ENCODE data around the gene ITGA2B.
"Not testable (repeated sequence)": the region's sequence is repeated elsewhere in the genome, so short reads cannot be mapped to it uniquely, and the experiment has no call there.

ITGA2B gene

DNA sequence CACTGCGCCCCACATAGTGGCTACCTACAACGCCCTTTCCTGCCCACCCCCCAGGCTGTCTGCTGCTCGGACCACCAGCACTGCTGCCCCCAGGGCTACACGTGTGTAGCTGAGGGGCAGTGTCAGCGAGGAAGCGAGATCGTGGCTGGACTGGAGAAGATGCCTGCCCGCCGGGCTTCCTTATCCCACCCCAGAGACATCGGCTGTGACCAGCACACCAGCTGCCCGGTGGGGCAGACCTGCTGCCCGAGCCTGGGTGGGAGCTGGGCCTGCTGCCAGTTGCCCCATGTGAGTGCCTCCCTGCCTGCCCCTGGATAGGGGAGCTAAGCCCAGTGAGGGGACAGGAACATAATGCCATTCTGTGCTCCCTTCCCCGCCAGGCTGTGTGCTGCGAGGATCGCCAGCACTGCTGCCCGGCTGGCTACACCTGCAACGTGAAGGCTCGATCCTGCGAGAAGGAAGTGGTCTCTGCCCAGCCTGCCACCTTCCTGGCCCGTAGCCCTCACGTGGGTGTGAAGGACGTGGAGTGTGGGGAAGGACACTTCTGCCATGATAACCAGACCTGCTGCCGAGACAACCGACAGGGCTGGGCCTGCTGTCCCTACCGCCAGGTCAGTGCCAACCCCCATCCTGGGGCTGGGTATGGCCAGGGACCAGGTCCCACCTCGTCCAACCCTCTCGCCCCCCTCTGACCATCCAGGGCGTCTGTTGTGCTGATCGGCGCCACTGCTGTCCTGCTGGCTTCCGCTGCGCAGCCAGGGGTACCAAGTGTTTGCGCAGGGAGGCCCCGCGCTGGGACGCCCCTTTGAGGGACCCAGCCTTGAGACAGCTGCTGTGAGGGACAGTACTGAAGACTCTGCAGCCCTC is 37.3 kb downstream of the ITGA2B start:
- no peak for DNase-seq

GRCh38 chr17:44351464-44351863 is 38.0 kb downstream of the ITGA2B start:
- no peak for DNase-seq

DNA sequence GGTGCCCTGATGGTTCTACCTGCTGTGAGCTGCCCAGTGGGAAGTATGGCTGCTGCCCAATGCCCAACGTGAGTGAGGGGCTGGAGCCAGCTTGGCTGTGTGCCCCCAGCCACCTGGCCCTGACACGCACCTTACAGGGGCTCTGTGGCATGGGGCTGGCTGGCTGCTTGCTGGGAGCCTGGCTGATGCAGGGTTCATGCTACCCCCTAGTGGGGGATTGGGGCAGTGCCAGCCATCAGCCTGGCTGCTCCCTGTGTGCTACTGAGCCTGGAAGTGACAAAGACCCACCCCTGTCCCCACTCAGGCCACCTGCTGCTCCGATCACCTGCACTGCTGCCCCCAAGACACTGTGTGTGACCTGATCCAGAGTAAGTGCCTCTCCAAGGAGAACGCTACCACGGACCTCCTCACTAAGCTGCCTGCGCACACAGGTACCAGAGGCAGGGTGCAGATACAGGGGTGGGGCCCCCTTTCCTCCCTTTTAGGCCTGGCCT is 38.7 kb downstream of the ITGA2B start:
- DNase-seq, result peak; percentile 72

- DNase-seq, result no peak
Measured at GRCh38 chr17:44349553-44350070, 39.8 kb downstream of the ITGA2B start.

GRCh38 chr17:44348988-44349364 is 40.5 kb downstream of the ITGA2B start:
- DNase-seq, result no peak

DNA sequence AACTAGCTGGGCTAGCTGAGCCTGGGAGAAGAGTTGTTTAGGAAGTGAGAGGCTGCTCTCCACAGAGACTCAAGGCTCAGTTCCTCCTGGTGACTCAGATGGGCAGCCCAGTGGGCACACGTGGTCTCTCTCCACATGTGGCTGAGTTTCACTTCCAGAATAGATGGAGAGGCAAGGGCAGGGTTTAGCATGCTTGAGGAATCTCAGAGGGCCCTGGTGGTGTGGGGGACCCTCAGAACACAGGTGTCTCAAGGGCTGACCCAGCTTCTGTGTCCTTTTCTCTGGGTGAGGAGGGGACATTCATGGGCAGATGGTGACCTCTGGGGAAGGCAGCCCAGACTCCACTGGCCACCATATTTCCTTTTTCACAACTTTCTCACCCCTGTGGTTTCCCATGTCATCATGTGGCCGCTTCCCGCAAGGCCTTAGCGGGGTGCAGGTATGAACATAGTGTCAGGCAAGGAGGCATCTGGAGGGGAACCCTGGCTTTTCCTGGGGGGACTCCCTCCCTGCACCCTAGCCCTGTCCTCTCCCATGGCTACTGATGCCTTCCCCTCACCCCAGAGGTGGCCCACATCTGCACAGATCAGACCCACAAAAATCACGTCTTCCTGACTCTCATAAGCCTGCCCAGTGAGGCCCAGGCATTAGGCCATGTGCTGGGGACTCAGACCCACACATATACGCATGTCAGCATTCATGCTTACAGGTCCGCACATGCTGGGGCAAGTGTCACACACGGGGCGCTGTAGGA is 41.0 kb downstream of the ITGA2B start:
- no peak for DNase-seq

DNA sequence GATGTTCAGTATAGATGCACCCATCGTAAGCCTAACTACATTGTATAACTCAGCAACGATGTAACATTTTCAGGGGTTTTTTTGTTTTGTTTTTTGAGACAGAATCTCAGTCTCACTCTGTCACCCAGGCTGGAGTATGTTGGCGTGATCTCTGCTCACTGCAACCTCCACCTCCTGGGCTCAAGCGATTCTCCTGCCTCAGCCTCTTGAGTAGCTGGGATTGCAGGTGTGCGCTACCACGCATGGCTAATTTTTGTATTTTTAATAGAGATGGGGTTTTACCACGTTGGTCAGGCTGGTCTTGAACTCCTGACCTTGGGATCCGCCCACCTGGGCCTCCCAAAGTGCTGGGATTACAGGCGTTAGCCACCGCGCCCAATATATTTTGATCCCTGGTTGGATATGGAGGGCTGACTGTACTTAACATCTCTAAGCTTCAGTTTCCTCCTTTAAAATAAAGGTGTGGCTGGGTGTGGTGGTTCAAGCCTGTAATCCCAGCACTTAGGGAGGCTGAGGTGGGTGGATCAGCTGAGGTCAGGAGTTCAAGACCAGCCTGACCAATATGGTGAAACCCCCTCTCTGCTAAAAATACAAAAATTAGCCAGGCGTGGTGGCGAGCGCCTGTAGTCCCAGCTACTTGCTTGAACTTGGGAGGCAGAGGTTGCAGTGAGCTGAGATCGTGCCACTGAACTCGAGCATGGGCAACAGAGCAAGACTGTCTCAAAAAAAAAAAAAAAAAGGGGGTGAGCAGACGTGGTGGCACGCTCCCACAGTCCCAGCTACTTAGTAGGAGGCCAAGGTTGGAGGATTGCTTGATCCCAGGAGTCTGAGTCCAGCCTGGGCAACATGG is 42.0 kb downstream of the ITGA2B start:
- DNase-seq, result not testable (repeated sequence)

DNA sequence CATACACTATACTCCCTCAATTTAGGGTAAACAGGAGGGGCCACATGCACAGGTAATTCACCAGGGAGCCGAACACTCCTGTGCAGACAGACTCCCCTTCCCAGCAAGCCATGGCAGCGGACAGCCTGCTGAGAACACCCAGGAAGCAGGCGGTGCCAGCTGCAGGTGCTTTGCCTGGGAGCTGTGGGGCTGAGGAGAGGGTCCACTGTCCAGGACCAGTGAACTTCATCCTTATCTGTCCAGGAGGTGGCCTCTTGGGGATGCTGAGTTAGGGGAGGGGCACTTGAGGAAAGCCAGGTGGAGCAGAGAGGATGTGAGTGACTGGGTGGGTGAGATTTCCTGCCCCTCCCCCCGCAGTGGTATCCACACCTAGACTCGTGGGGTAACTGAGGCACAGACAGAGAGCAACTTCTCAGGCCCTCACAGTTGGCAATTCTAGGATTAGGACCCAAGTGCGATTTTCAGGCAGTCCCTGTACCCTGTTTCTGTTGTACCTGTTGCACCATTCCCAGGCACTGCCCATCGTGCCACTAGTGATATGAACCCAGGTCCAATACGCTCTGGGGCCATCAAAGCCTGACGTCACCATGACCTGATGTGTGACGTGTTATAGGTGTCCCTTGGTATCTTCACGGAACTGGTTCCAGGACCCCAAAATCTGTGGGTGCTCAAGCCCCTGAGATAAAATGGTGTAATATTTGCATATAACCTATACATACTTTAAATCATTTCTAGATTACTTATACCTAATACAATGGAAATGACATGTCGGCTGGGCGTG is 43.2 kb downstream of the ITGA2B start:
- DNase-seq, result no peak

DNA sequence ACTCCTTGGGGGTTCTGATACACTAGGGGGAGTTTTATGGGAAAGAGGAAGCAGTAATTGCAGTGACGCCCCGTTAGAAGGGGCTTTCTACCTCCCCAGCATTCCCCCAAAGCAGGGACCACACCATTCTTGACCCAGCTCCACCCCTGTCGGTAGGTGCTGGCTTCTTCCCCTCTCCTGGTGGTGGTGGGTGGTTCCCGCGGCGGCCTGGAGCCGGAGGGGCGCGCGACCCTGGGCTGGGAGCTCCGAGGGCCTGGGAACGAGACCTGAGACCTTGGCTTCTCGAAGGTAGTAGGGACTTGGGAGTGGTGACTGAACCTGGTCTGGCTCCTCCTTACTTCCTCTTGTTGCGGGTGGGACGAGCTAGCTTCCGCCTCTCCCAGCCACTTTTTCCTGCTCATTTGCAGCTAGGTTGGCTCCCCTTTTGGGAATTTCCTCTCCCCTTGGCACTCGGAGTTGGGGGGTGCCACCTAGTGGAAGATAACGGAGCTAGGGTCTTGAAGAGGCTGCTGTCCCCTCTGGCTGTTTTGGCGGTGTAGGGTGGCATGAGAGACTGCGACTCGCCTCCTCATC is 43.9 kb downstream of the ITGA2B start:
- peak; percentile 73 for DNase-seq

DNA sequence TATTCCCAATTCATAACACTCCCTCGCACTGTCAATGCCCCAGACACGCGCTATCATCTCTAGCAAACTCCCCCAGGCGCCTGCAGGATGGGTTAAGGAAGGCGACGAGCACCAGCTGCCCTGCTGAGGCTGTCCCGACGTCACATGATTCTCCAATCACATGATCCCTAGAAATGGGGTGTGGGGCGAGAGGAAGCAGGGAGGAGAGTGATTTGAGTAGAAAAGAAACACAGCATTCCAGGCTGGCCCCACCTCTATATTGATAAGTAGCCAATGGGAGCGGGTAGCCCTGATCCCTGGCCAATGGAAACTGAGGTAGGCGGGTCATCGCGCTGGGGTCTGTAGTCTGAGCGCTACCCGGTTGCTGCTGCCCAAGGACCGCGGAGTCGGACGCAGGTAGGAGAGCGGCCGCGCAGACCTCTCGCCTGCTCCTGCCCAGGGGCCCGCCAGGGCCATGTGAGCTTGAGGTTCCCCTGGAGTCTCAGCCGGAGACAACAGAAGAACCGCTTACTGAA is 44.5 kb downstream of the ITGA2B start, which contains the start of gene GRN:
GRN (plus strand) TSS at position 364 of the 515 bp plus-strand sequence. CDS start 3,863 bp downstream, outside the sequence.
- DNase-seq, result peak; percentile 99

GRCh38 chr17:44343510-44344209 is 45.8 kb downstream of the ITGA2B start:
- no peak for DNase-seq

GRCh38 chr17:44340553-44340952 is 48.9 kb downstream of the ITGA2B start:
- not testable (repeated sequence) for DNase-seq

DNA sequence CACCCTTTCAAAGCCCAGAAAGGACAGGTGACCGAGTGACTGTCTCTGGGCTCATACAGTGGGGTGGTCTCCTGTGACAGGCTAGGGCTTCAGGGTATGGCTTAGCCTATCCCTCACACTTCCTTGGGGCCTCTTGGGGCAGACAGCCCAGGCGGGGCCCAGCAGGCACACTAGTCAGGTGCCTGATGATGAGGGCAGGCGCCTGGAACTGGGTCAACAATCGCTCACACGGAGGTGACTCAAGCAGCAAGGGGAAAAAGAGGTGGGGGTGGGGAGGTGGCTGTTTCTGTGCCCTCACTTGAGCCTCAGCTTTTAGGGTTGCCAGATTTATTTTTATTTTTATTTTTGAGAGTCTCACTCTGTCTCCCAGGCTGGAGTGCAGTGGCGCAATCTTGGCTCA is 50.7 kb downstream of the ITGA2B start:
- DNase-seq, result no peak

- no peak for DNase-seq
Measured at GRCh38 chr17:44335968-44336367, 53.5 kb downstream of the ITGA2B start.

GRCh38 chr17:44335564-44335963 is 53.9 kb downstream of the ITGA2B start:
- DNase-seq, result no peak

GRCh38 chr17:44334727-44335126 is 54.7 kb downstream of the ITGA2B start:
- no peak for DNase-seq

DNA sequence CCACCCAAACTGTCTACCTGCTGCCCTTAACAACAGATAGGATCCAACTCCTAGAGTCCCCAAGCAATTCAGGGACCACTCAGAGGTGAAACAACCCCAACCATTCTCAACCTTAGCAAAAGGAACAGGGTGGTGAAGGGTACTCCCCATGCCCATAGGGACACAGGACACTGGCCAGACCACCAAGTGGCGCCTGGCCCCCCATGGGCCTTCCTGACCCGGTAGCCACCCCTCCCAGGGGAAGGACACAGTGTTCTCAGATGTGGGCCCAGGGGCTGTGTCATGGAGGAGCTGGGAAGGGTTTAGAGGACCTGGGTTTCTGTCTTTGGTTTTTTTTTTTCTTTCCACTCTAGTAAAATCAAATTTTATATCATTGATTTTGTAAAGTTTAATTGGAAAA is 55.1 kb downstream of the ITGA2B start:
- no peak for DNase-seq

GRCh38 chr17:44333371-44333770 is 56.1 kb downstream of the ITGA2B start:
- DNase-seq, result no peak

DNA sequence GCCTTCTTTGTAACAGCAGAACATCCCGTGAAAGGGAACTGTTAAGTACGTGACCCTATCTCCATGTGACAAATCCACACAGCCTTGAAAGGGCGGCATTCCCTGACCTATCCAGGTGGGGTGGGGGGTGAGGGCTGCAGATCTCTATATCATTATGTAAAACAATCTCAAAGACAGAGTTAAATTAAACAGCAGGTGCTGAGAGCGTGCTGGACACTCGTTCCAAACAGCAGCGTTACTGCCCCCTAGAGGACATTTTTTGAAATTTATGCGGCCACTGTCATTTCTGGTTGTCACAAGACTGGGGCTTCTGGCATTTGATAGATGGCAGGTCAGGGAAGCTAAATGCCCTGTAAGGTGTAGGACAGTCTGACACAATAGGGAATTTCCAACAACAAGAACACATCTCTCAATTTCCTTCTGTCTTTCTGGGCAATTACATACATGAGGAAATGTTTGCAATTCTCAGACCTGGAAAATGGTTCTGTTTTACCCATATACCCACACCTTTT is 58.1 kb downstream of the ITGA2B start:
- DNase-seq, result peak; percentile 72

GRCh38 chr17:44330263-44330662 is 59.2 kb downstream of the ITGA2B start:
- DNase-seq, result not testable (repeated sequence)
